Activated B cell treated with CpG ODN at 0.5 μM for 24 hours (primary cell): ENCODE data around the gene ZBTB16. TPM values are rescaled to one million over a fixed set of nuclear protein-coding genes. Genes with fewer than 3 reads are reported as not detected.

Experiments used
- ATAC-seq: fragments of 200-7000 bp; cut with Tn5 transposase; one replicate; pipeline ENCODE4 v1.10.0; 2021; ENCODE audit warnings: low read depth, mild to moderate bottlenecking, moderate library complexity
- CTCF ChIA-PET: fragments of 350-600 bp; sonication (Branson Sonifier 250); formaldehyde crosslinking; loops from one replicate; lab custom pipeline; 2021; ENCODE audit warnings: antibody characterized with exemption; lab: Charles Lee
- POLR2A ChIA-PET: fragments of 350-600 bp; sonication (Branson Sonifier 250); formaldehyde crosslinking; loops from one replicate; lab custom pipeline; 2021; ENCODE audit warnings: antibody characterized with exemption; lab: Charles Lee
- DNase-seq: peaks from one replicate; pipeline ENCODE4 v3.0.0; 2022
- H3K27ac Mint-ChIP-seq: one replicate; pipeline ENCODE4 v1.8.0; 2020; ENCODE audit warnings: mixed read lengths
- H3K27me3 Mint-ChIP-seq: one replicate; pipeline ENCODE4 v1.8.0; 2021; ENCODE audit warnings: mixed read lengths
- H3K36me3 Mint-ChIP-seq: one replicate; pipeline ENCODE4 v1.8.0; 2021; ENCODE audit warnings: low read depth, mixed read lengths
- H3K4me1 Mint-ChIP-seq: one replicate; pipeline ENCODE4 v1.8.0; 2021; ENCODE audit warnings: mixed read lengths
- H3K4me3 Mint-ChIP-seq: one replicate; pipeline ENCODE4 v1.8.0; 2020; ENCODE audit warnings: mild to moderate bottlenecking, mixed read lengths
- H3K9me3 Mint-ChIP-seq: one replicate; pipeline ENCODE4 v1.8.0; 2020; ENCODE audit warnings: mixed read lengths
- intact Hi-C: fragments of 100-400 bp; cut with micrococcal nuclease; formaldehyde crosslinking; loops from one replicate; pipeline ENCODE4 v1.15.1; 2024
- total RNA-seq: library from RNA; stranded (reverse); gene quantifications from 2 replicates; pipeline ENCODE4 v1.2.3, GENCODE V29; 2022
- TF ChIP-seq, protein P1 (sequence below): fragments of 200-600 bp; IDR thresholded peaks from one replicate; pipeline ENCODE4 v1.8.0; 2022; ENCODE audit warnings: antibody characterized with exemption, mild to moderate bottlenecking

ZBTB16 gene
- total RNA-seq, 1 donor from 2014 or later, result 2.5 TPM

DNA sequence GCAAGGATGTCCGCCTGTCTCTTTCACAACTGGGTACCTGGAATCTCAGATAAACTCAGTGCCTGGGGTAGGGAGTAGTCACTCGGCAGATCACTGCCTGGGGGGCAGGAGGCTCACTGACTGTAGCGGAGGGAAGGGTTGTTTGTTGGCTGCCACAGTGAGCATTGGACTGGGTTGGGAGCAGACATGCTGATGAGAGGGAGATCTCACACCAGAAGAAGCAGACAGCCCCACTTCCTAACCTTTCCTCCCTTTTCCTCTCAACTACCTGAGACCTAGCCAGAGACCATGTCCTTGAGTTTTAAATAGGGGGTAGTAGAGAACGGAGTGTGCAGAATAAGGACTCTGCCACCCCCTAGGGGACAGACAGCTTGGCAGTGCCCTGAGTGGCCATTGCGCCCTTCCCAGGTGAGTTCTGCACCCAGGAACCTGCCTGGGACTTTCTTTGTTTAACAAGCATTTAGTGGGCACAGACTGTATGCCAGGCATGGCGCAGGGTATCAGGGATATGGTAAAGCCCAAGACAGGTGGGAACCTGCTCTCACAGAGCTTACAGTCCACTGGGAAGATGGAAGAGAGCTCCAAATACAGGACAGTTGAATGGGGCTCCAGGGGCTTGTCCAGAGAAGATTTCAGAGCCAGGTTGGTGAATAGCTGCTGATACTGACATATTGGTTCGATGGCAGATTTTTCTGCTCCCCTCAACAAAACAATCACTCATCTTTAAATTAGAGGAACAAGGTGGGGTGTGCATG lies 121.0 kb downstream of the ZBTB16 start:
- Mint-ChIP-seq H3K9me3 (no peaks in the 10 kb centered on the region), H3K4me1 (peaks cover 70% of the 10 kb centered on the region), H3K27me3 (no peaks in the 10 kb centered on the region), H3K4me3 (no peak overlapping the region), H3K27ac (peak overlapping the region; percentile 69), H3K36me3 (no peaks in the 10 kb centered on the region)
- CTCF ChIA-PET, result interaction anchor here (0.5 to 3.8 kb wide), 12 partner anchors 10 to 374 kb away, joined by 3 to 21 read pairs (median 6); no protein-coding TSS in a partner anchor
- POLR2A ChIA-PET, result no interaction called here
- DNase-seq (no peak), ATAC-seq (peak; percentile 55)
- intact Hi-C loops, result loop anchor here (1.0 kb wide), 3 partner anchors 144 to 284 kb away; no protein-coding TSS in a partner anchor
- TF ChIP-seq, protein P1, sequence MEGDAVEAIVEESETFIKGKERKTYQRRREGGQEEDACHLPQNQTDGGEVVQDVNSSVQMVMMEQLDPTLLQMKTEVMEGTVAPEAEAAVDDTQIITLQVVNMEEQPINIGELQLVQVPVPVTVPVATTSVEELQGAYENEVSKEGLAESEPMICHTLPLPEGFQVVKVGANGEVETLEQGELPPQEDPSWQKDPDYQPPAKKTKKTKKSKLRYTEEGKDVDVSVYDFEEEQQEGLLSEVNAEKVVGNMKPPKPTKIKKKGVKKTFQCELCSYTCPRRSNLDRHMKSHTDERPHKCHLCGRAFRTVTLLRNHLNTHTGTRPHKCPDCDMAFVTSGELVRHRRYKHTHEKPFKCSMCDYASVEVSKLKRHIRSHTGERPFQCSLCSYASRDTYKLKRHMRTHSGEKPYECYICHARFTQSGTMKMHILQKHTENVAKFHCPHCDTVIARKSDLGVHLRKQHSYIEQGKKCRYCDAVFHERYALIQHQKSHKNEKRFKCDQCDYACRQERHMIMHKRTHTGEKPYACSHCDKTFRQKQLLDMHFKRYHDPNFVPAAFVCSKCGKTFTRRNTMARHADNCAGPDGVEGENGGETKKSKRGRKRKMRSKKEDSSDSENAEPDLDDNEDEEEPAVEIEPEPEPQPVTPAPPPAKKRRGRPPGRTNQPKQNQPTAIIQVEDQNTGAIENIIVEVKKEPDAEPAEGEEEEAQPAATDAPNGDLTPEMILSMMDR, result no peak

DNA sequence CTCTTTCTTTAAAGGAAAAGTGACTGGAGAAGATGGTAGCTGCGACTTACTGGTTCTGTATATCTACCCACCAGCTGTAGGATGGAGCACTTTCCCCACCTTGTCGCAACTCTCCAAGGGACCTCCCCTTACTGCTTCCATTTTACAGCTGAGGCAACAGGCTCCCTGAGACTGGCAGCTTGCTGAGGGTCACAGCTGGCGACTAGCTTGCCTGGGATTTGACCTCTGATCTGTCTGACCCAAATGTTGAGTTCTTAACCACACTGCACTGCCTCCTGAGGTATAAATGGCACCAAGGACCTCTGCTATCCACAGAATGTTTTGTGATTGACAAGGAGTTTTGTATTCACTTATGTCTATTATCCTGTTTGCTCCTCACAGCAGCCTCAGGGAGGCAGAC lies 121.7 kb downstream of the ZBTB16 start:
- H3K9me3 Mint-ChIP-seq, result no peaks in the 10 kb centered on the region
- ChIA-PET POLR2A (no interaction called here), CTCF (interaction anchor here (0.5 to 3.8 kb wide), 10 partner anchors 11 to 285 kb away, joined by 3 to 21 read pairs (median 8); no protein-coding TSS in a partner anchor)
- no peaks in the 10 kb centered on the region for H3K27me3 Mint-ChIP-seq
- DNase-seq (no peak), ATAC-seq (no peak)
- H3K4me1 Mint-ChIP-seq, result peaks cover 77% of the 10 kb centered on the region
- H3K27ac Mint-ChIP-seq, result no peak overlapping the region
- intact Hi-C loops, result no loop called here
- H3K4me3 Mint-ChIP-seq, result no peak overlapping the region
- no peaks in the 10 kb centered on the region for H3K36me3 Mint-ChIP-seq
- TF ChIP-seq, protein P1, result no peak

DNA sequence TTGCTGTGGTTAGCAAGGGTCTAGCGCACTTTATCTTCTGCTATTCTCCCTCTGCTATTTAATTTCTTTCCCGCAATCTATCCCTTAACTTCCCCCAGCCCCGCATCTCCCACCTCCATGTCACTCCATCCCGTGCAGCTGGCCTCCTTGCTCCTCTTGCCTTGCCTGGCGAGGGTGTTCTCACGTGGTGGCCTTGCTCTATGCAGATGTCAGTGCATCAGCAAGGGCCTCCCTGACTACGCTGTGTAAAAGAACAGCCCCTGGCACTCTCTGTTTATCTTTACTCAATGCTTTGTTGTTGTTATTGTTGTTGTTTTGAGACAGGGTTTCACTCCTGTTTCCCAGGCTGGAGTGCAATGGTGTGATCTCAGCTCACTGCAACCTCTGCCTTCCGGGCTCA lies 122.2 kb downstream of the ZBTB16 start:
- Mint-ChIP-seq H3K36me3 (no peaks in the 10 kb centered on the region), H3K9me3 (no peaks in the 10 kb centered on the region), H3K4me3 (no peak overlapping the region), H3K27me3 (no peaks in the 10 kb centered on the region), H3K27ac (no peak overlapping the region), H3K4me1 (peaks cover 83% of the 10 kb centered on the region)
- DNase-seq (no peak), ATAC-seq (no peak)
- POLR2A ChIA-PET, result no interaction called here
- TF ChIP-seq, protein P1, result no peak
- intact Hi-C loops, result no loop called here
- CTCF ChIA-PET, result interaction anchor here (2.0 to 3.8 kb wide), 4 partner anchors 11 to 188 kb away, joined by 9 to 21 read pairs (median 14); no protein-coding TSS in a partner anchor

DNA sequence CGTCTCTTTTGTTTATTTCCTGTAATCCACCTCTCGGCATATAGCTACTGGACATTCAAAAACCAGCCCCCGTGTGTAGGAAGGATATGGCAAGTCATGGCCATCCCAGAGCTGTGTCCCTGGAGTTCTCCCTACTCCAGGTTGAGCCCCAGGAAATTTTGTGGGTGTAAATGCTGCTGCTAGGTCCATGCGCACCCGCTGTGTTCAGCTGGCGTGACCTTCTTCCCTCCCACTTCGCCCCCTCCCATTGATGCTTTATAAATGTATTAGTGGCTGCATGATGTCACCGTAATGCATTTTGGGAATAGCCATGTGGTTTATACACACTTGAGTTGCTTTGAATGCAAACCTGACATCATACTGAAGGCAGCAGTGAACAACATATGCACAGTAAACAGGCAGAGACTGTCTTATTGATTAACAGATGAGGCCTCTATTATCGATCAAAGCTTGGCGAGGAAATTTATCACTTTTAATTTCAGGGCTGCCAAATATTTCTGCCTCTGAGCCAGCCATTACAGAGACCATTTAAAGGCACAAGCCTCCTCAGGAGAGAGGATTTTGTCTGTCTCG lies 123.0 kb downstream of the ZBTB16 start:
- no peaks in the 10 kb centered on the region for H3K36me3 Mint-ChIP-seq
- H3K9me3 Mint-ChIP-seq, result no peaks in the 10 kb centered on the region
- CTCF ChIA-PET, result interaction anchor here (3.8 kb wide), 2 partner anchors 78 to 189 kb away, joined by 16 to 21 read pairs; no protein-coding TSS in a partner anchor
- POLR2A ChIA-PET, result interaction anchor here (1.8 kb wide), 1 partner anchor 205 kb away, joined by 4 read pairs; no protein-coding TSS in a partner anchor
- H3K4me1 Mint-ChIP-seq, result peaks cover 91% of the 10 kb centered on the region
- TF ChIP-seq, protein P1, result no peak
- no peak overlapping the region for H3K4me3 Mint-ChIP-seq
- no peak for ATAC-seq
- no peaks in the 10 kb centered on the region for H3K27me3 Mint-ChIP-seq
- intact Hi-C loops, result no loop called here
- no peak for DNase-seq
- H3K27ac Mint-ChIP-seq, result peak overlapping the region; percentile 69

DNA sequence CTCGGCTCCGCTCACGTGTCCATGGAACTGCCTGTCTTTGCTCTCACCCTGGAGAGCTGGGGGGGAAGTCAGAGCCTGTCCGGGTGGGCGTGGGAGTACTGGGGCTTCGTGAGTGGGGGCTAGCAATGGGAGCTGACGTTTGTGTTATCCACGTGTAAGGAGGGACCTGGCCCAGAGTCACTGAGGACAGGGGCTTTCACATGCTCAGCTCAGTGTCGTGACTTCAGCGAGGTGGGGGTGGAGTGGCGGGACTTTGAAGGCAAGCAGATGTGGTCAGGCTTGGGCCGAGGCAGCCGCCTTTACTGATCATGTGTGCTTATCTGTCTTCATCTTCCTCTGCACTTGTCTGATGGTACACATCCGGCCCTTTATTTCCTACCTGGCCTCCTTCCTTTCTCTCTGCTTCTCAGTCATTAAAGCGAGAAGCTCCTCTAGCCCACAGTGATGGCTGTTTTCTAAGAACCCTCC lies 123.6 kb downstream of the ZBTB16 start:
- DNase-seq (no peak), ATAC-seq (no peak)
- H3K36me3 Mint-ChIP-seq, result no peaks in the 10 kb centered on the region
- CTCF ChIA-PET, result interaction anchor here (1.1 to 3.8 kb wide), 3 partner anchors 21 to 78 kb away, joined by 3 to 21 read pairs (median 5); no protein-coding TSS in a partner anchor
- H3K4me3 Mint-ChIP-seq, result no peak overlapping the region
- POLR2A ChIA-PET, result interaction anchor here (1.8 kb wide), 1 partner anchor 206 kb away, joined by 4 read pairs; no protein-coding TSS in a partner anchor
- H3K27me3 Mint-ChIP-seq, result no peaks in the 10 kb centered on the region
- H3K9me3 Mint-ChIP-seq, result no peaks in the 10 kb centered on the region
- TF ChIP-seq, protein P1, result no peak
- H3K27ac Mint-ChIP-seq, result peak overlapping the region; percentile 69
- intact Hi-C loops, result no loop called here
- peaks cover 93% of the 10 kb centered on the region for H3K4me1 Mint-ChIP-seq
